GM23338 (cell line): Measurements from ENCODE around the gene CACNA2D3. TPM values are rescaled to one million over a fixed set of nuclear protein-coding genes. Genes with fewer than 3 reads are reported as not detected.

Experiments
- ATAC-seq: fragments of 200-7000 bp; cut with Tn5 transposase; 3 replicates; pipeline ENCODE4 v1.9.1; 2020
- DNase-seq: peaks from one replicate; pipeline ENCODE4 v3.0.0-alpha.2; 2015; ENCODE audit warnings: low spot score
- H2AFZ ChIP-seq: fragments of 200-600 bp; sonication (generic); 2 replicates; pipeline ENCODE4 v1.8.0; 2016; ENCODE audit warnings: antibody characterized with exemption, mild to moderate bottlenecking, moderate library complexity
- H3F3A ChIP-seq: fragments of 200-600 bp; sonication (generic); replicated peaks from 2 replicates; pipeline ENCODE4 v1.8.0; 2017; ENCODE audit warnings: antibody characterized with exemption, mixed run types, low read depth
- H3K27ac ChIP-seq: fragments of 200-600 bp; sonication (generic); 2 replicates; pipeline ENCODE4 v1.6.1; 2016; ENCODE audit warnings: low read depth
- H3K27me3 ChIP-seq: fragments of 200-600 bp; sonication (generic); 2 replicates; pipeline ENCODE4 v1.8.0; 2016; ENCODE audit warnings: mild to moderate bottlenecking, mixed run types, moderate library complexity; ENCODE audit not compliant: insufficient read depth
- H3K36me3 ChIP-seq: fragments of 200-600 bp; sonication (generic); 2 replicates; pipeline ENCODE4 v1.8.0; 2016; ENCODE audit warnings: mild to moderate bottlenecking; ENCODE audit not compliant: insufficient read depth
- H3K4me1 ChIP-seq: fragments of 200-600 bp; sonication (generic); 2 replicates; pipeline ENCODE4 v1.8.0; 2016; ENCODE audit warnings: mild to moderate bottlenecking, moderate library complexity; ENCODE audit not compliant: insufficient read depth
- H3K4me2 ChIP-seq: fragments of 200-600 bp; sonication (generic); 2 replicates; pipeline ENCODE4 v1.7.1; 2017; ENCODE audit warnings: mixed run types
- H3K4me3 ChIP-seq: fragments of 200-600 bp; sonication (generic); 2 replicates; pipeline ENCODE4 v1.6.1; 2016; ENCODE audit warnings: mixed run types
- H3K79me2 ChIP-seq: fragments of 200-600 bp; sonication (generic); replicated peaks from 2 replicates; pipeline ENCODE4 v1.8.0; 2017; ENCODE audit warnings: mild to moderate bottlenecking; ENCODE audit not compliant: insufficient read depth
- H3K9me2 ChIP-seq: fragments of 200-600 bp; sonication (generic); 2 replicates; pipeline ENCODE4 v1.8.0; 2017; ENCODE audit not compliant: insufficient read depth
- H4K20me1 ChIP-seq: fragments of 200-600 bp; sonication (generic); replicated peaks from 2 replicates; pipeline ENCODE4 v1.8.0; 2017; ENCODE audit warnings: mild to moderate bottlenecking; ENCODE audit not compliant: insufficient read depth
- H3K27ac Mint-ChIP-seq: 2 replicates; pipeline ENCODE4 v1.8.0; 2020; ENCODE audit warnings: inconsistent platforms, mild to moderate bottlenecking, moderate library complexity, mixed read lengths
- H3K27me3 Mint-ChIP-seq: 3 replicates; pipeline ENCODE4 v1.8.0; 2022; ENCODE audit warnings: low read depth, mild to moderate bottlenecking, moderate library complexity, mixed read lengths, inconsistent platforms; ENCODE audit not compliant: insufficient read depth, poor library complexity
- H3K36me3 Mint-ChIP-seq: 3 replicates; pipeline ENCODE4 v1.8.0; 2021; ENCODE audit warnings: low read depth, mild to moderate bottlenecking, inconsistent platforms, moderate library complexity, mixed read lengths
- H3K4me1 Mint-ChIP-seq: 3 replicates; pipeline ENCODE4 v1.8.0; 2020; ENCODE audit warnings: mild to moderate bottlenecking, inconsistent platforms, mixed read lengths
- H3K4me3 Mint-ChIP-seq: 3 replicates; pipeline ENCODE4 v1.8.0; 2021; ENCODE audit warnings: moderate library complexity, mild to moderate bottlenecking, inconsistent platforms, mixed read lengths
- H3K9me3 Mint-ChIP-seq: 3 replicates; pipeline ENCODE4 v1.8.0; 2020; ENCODE audit warnings: moderate library complexity, mild to moderate bottlenecking, inconsistent platforms, mixed read lengths
- CREB1 ChIP-seq: fragments of 250-450 bp; sonication (Bioruptor Pico); IDR thresholded peaks from 2 replicates; pipeline ENCODE4 v1.5.0; 2020; ENCODE audit warnings: low read depth, mild to moderate bottlenecking, moderate library complexity
- CTCF ChIP-seq, 2 experiments: fragments of 200-600 bp in 1 of 2; sonication (generic) in 1 of 2; conservative IDR thresholded peaks; 2 replicates each; pipeline versions ENCODE4 v1.5.1 to v1.6.1; 2016 to 2017; ENCODE audit warnings: antibody characterized with exemption in 2 of 2, low read depth in 2 of 2, mild to moderate bottlenecking in 2 of 2, moderate library complexity in 1 of 2
- ETS1 ChIP-seq: IDR thresholded peaks from 2 replicates; pipeline ENCODE4 v1.6.1; 2016; ENCODE audit warnings: antibody characterized with exemption
- EZH2 ChIP-seq: fragments of 200-600 bp; sonication (generic); IDR thresholded peaks from one replicate; pipeline ENCODE4 v1.8.0; 2017; ENCODE audit warnings: antibody characterized with exemption, mild to moderate bottlenecking, low read depth; ENCODE audit not compliant: unreplicated experiment
- EZH2phosphoT487 ChIP-seq: fragments of 200-600 bp; sonication (generic); IDR thresholded peaks from one replicate; pipeline ENCODE4 v1.8.1; 2018; ENCODE audit warnings: antibody characterized with exemption; ENCODE audit not compliant: unreplicated experiment
- JUNB ChIP-seq: IDR thresholded peaks from one replicate; pipeline ENCODE4 v1.6.1; 2016; ENCODE audit warnings: antibody characterized with exemption; ENCODE audit not compliant: unreplicated experiment
- NANOG ChIP-seq: IDR thresholded peaks from 2 replicates; pipeline ENCODE4 v1.6.1; 2016; ENCODE audit warnings: antibody characterized with exemption, borderline replicate concordance
- REST ChIP-seq: IDR thresholded peaks from one replicate; pipeline ENCODE4 v1.6.1; 2018; ENCODE audit warnings: antibody characterized with exemption; ENCODE audit not compliant: unreplicated experiment
- STAT1 ChIP-seq: IDR thresholded peaks from one replicate; pipeline ENCODE4 v1.6.1; 2016; ENCODE audit warnings: antibody characterized with exemption; ENCODE audit not compliant: unreplicated experiment
- ZNF114 ChIP-seq: fragments of 250-450 bp; sonication (Bioruptor Pico); IDR thresholded peaks from 2 replicates; pipeline ENCODE4 v1.5.0; 2020; ENCODE audit warnings: mild to moderate bottlenecking, moderate library complexity
- ZNF331 ChIP-seq: fragments of 250-450 bp; sonication (Bioruptor Pico); IDR thresholded peaks from 2 replicates; pipeline ENCODE4 v1.5.0; 2020; ENCODE audit warnings: low read depth, mild to moderate bottlenecking, moderate library complexity
- polyA plus RNA-seq: library from polyadenylated mRNA; unstranded; fragments of >200 nt; fragmentation: Nextera tagmentation; extraction: Ambion mirVana; gene quantifications from 2 replicates; pipeline ENCODE4 v1.2.1, GENCODE V29; 2016
- total RNA-seq: library from RNA; depleted of rRNA; stranded (reverse); fragments of >200 nt; shearing (Covaris generic); gene quantifications from 2 replicates; pipeline ENCODE4 v1.2.3, GENCODE V29; 2014

CACNA2D3 gene
- total and polyA plus RNA-seq, 2 experiments from 2014 or later: 2.2 to 2.3 TPM

GRCh38 chr3:54217828-54218227 lies 95.5 kb downstream of the CACNA2D3 start (continued):
- TF ChIP-seq CTCF (conservative IDR thresholded peaks at IDR 0.05; ENCODE audit: low read depth in 2 of 2) (no peak), JUNB (no peak), NANOG (no peak)

- DNase-seq (no peak), ATAC-seq (no peak)
- H3K4me1 Mint-ChIP-seq: peaks cover 9% of the 10 kb centered on the region; the same call in 2 of the 3 replicates
- Histone ChIP-seq H3K4me1 (no peaks in the 10 kb centered on the region), H4K20me1 (no peaks in the 10 kb centered on the region), H3K9me2 (no peaks in the 10 kb centered on the region), H3K79me2 (no peaks in the 10 kb centered on the region), H3K4me2 (no peak overlapping the region), H3F3A (no peaks in the 10 kb centered on the region), H3K36me3 (no peaks in the 10 kb centered on the region), H3K4me3 (no peak overlapping the region), H3K27me3 (no peaks in the 10 kb centered on the region), H2AFZ (no peak overlapping the region), H3K27ac (no peak overlapping the region)
- H3K36me3 Mint-ChIP-seq: no peaks in the 10 kb centered on the region
- H3K27ac Mint-ChIP-seq: no peak overlapping the region
- no peaks in the 10 kb centered on the region for H3K27me3 Mint-ChIP-seq
- H3K9me3 Mint-ChIP-seq: no peaks in the 10 kb centered on the region; the same call in 2 of the 3 replicates
- H3K4me3 Mint-ChIP-seq: no peak overlapping the region
- no peak for TF ChIP-seq STAT1
- TF ChIP-seq CTCF (conservative IDR thresholded peaks at IDR 0.05; ENCODE audit: low read depth in 2 of 2): no peak
- TF ChIP-seq CREB1 (CRISPR knock-in tag): no peak
- no peak for TF ChIP-seq ZNF331 (CRISPR knock-in tag)
- no peak for TF ChIP-seq EZH2
- TF ChIP-seq ZNF114: no peak
- no peak for TF ChIP-seq JUNB
- TF ChIP-seq NANOG: no peak
- TF ChIP-seq EZH2phosphoT487: no peak
- TF ChIP-seq REST: no peak
- no peak for TF ChIP-seq ETS1
These were observed 100.0 kb downstream of the CACNA2D3 start for GRCh38 chr3:54222316-54222715.
